ENCODE data around the gene CDHR2.
"Not testable (repeated sequence)": the region's sequence is repeated elsewhere in the genome, so short reads cannot be mapped to it uniquely, and the experiment has no call there.

CDHR2 gene

DNA sequence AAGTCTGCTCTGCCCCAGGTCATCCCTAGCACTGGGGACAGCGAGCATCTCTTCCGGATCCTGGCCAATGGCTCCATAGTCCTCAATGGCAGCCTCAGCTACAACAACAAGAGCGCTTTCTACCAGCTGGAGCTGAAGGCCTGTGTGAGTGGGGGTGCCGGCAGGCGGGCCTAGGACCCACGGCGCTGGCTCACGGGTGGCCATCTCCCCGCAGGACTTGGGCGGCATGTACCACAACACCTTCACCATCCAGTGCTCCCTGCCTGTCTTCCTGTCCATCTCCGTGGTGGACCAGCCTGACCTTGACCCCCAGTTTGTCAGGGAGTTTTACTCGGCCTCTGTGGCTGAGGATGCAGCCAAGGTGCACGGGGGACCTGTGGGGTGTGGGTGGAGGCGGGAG lies 25.9 kb downstream of the CDHR2 start:
- DNase-seq: no peak

DNA sequence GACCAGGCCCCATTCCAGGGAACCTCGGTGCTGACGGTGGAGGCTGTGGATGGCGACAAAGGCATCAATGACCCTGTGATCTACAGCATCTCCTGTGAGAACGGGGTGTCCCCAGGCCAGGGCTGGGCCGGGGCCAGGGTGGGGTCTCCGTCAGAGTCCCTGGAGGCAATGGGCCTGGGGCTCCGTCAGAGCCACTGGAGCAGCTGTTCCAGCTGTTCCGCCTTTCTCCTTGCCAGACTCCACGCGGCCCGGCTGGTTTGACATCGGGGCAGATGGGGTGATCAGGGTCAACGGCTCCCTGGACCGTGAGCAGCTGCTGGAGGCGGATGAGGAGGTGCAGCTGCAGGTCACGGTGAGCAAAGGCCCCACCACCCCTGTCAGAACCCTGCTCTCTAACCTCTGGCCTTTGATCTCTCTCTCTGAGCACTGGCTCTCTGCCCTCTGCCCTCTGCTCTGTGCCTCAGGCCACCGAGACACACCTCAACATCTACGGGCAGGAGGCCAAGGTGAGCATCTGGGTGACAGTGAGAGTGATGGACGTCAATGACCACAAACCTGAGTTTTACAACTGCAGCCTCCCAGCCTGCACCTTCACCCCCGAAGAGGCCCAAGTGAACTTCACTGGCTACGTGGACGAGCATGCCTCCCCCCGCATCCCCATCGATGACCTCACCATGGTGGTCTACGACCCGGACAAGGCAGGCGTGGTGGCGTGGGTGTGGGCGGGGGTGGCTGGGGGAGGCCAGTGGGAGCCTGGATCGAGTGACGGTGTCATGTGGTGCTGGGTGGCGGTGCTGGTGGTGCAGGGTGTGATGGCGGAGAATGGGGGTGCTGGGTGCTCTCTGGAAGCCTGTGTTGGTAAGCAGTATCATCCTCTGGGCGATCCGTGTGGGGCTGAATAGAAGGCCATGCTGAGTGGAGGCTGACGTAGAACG lies 26.6 kb downstream of the CDHR2 start:
- DNase-seq: no peak

DNA sequence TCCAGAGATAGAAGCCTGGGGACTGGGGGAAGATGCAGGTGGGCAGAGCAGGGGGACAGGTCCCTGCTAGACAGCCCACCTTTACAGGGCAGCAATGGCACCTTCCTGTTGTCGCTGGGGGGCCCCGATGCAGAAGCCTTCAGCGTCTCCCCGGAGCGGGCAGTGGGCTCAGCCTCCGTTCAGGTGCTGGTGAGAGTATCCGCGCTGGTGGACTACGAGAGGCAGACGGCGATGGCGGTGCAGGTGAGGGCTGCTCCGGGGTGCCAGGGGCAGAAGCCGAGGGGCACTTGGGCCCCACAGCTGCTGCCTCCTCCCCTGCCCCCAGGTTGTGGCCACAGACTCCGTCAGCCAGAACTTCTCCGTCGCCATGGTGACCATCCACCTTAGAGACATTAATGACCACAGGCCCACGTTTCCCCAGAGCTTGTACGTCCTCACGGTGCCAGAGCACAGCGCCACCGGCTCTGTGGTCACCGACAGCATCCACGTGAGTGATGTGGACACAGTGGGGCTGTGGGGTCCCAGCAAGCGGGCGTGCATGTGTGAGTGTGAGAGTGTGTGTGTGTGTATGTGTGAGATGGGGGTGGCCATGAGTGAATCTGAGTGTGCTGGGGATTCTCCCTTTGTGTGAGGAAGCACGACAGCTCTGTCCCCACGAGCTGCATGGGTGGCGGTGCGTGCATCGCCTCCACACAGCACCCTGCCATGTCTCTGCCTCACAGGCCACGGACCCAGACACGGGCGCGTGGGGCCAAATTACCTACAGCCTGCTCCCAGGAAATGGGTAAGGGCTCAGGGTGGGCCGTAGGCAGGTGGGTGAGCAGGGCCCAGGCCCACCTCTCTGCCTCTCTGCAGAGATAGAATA lies 28.4 kb downstream of the CDHR2 start:
- DNase-seq: no peak

DNA sequence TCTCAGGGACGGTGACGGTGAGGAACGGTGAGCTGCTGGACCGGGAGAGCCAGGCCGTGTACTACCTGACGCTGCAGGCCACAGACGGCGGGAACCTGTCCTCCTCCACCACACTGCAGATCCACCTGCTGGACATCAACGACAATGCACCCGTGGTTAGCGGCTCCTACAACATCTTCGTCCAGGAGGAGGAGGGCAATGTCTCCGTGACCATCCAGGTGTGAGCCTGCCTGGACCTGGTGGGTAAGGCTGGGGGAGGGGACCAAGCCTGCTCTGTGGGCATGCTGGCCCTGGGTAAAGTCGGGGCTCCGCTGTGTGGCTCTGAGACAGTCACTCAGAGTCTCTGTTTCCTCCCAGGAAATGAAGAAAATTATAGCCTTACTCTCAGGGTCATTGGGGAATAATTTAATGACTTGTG lies 29.3 kb downstream of the CDHR2 start:
- peak; percentile 78 for DNase-seq

DNA sequence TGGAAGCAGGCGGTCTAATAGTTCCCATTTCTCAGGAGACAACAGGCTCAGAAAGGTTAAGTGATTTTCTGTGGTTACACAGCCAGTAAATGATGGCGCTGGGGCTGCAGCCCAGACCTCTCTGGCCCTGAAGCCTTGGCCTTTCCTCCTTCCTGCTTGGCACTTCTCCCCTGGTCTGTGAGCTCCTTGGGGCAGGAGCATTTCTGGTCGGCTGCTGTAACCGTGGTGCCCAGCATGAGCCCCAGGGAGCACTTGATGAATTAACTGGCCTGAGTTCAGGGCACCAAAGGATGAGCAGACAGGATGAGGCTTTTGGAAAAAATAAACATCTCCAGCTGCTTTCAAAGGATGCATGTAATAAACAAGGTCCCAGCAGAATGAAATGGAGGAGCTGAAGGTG lies 30.2 kb downstream of the CDHR2 start:
- DNase-seq: no peak

DNA sequence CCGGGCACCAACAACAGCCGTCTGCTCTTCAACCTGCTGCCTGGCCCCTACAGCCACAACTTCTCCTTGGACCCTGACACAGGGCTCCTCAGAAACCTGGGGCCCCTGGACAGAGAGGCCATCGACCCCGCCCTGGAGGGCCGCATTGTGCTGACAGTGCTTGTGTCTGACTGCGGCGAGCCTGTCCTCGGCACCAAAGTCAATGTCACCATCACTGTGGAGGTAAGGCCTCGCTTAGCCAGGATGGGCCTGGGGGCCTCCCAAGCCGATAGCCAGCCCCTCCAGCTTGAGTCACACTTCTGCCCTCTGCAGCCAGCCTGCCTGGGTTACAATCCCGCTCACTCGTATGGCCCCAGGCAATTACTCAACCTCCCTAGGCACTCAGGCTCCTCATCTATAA lies 32.2 kb downstream of the CDHR2 start:
- no peak for DNase-seq

DNA sequence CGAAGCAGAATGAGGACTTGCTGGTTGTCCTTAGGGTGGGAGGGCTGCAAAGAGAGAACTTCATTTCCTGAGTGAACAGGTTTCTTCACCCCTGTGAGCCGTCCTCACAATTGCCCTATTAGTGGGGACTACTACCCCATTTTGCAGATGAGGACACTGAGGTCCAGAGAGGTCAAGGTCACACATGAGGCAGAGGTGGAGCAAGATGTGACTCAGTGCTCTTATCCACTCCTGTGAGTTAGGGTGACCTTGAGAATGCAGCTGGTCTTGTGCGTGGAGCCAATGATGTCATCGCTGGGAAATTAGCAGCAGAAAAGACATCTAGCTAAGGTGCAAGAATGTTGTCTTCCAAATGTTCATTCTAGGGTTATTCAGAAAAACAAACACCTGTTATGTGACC lies 33.9 kb downstream of the CDHR2 start:
- DNase-seq: no peak

DNA sequence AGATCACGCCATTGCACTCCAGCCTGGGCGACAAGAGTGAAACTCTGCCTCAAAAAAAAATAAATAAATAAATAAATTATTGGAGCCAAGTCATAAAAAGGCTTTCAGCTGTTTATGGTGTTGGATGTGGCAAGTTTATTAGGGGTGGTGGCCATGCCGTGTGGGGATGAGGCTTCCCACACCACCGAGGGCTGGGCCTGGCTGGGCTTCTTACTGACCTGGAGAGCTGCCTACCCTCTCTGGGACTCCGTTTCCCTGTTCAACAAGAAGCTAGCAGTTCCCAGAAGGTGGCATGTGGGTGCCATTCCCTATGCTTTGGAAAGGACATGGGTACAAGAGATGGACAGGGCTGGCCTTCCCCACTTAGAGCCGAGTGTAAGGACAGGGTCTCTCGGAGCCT lies 38.3 kb downstream of the CDHR2 start:
- DNase-seq: no peak

DNA sequence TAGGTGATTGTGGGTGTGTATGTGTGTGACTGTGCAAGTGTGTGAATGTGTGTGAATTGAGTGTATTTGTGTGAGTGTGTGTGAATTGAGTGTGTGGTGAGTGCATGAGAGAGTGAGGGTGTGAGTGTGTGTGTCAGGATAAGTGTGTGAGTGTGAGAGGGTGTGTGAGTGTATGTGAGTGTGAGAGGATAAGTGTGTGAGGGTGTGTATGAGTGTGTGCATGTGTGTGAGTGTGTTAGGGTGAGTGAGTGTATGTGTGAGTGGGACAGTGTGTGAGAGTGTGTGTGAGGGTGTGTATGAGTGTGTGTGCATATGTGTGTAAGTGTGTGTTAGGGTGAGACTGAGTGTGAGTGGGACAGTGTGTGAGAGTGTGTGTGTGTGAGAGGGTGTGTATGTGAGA lies 39.2 kb downstream of the CDHR2 start:
- DNase-seq: no peak

DNA sequence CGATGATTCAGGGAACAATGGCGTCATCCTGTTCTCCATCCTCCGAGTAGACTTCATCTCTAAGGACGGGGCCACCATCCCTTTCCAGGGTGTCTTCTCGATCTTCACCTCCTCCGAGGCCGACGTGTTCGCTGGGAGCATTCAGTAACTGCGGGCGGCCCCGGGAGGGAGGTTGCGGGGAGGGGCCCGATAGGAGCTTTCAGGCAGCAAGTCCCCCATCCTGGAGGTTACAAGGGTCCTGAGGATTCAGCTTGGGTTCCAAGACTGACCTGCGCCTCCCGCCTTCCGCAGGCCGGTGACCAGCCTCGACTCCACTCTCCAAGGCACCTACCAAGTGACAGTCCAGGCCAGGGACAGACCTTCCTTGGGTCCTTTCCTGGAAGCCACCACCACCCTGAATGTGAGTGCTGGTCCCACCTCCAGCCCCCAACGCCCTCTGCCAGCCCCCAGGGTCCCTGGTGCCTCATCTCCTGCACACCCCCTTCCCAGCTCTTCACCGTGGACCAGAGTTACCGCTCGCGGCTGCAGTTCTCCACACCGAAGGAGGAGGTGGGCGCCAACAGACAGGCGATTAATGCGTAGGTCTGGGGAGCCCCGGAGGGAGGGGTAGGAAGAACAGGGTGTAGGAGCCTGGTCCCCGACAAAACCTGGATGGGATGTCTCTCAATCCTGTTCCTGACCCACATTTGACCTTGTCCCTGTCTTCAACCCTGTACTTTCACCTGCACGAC lies 40.1 kb downstream of the CDHR2 start:
- no peak for DNase-seq

DNA sequence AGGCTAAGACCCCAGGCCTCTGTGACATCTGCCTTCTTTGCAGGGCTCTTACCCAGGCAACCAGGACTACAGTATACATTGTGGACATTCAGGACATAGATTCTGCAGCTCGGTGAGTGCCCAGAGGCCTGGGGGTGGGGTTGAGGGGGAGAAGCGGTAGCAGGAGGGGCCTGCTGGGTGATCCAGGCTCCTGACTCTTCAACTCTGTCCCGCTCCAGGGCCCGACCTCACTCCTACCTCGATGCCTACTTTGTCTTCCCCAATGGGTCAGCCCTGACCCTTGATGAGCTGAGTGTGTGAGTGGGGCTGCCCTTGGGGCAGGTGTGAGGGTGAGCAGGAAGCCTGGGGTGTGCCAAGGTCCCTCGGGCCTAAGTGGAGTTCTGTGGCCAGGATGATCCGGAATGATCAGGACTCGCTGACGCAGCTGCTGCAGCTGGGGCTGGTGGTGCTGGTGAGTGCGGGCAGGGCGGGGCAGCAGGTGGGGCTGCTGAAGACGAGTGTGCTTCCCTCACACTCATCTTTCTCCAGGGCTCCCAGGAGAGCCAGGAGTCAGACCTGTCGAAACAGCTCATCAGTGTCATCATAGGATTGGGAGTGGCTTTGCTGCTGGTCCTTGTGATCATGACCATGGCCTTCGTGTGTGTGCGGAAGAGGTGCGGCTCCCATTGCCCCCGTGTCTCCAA lies 41.0 kb downstream of the CDHR2 start:
- peak; percentile 69 for DNase-seq

DNA sequence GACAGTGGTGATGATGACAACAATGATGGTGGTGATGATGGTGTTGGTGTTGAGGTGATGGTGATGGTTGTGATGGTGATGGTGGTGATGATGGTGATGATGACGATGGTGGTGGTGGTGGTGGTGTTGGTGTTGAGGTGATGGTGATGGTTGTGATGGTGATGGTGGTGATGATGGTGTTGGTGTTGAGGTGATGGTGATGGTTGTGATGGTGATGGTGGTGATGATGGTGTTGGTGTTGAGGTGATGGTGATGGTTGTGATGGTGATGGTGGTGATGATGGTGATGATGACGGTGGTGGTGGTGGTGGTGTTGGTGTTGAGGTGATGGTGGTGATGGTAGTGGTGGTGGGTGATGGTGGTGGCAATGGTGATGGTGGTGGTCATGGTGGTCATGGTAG lies 42.5 kb downstream of the CDHR2 start:
- DNase-seq: not testable (repeated sequence)

DNA sequence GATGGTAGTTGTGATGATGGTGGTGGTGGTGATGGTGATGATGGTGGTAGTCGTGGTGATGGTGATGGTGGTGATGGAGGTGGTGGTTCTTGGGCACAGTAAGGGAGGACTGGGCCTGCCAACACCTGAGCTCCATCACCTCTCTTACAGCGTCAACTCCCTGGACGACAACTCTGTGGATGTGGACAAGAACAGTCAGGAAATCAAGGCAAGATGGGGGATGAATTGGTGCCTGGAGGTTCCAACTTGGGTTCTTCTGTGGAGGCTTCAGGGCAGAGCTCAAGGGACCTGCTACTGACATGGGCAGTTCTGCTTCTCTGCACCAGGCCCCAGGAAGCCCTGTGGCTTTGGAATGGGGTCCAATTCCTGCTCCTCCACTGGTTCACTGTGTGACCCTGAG lies 43.4 kb downstream of the CDHR2 start:
- no peak for DNase-seq

DNA sequence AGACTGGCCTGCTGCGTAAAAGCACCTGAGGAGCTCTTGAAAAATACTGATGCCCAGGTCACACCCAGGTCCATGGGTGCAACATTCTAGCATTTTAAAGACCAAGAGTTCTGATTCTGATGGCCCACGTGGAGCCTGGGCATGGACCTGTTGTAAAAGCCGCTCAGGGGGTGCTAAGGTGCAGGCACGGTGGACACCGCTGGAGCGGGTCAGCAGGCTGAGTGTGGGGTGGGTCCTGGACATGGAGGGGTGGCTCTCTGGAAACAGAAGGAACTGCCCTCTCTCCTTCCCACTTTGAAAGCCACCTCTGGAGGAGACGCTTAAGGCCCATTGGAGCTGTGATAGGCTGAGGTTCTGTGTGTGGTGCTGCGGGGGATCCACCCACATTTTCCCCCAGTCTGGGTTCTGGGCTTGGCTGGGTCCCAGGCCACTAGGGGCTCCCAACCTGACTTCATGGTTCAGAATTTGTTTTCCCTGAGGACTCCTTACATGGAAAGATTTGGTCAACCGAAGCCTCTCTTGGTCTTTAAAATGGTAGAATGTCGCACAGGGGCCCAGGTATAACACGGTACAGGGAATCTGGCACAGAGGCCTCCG lies 44.2 kb downstream of the CDHR2 start:
- DNase-seq: no peak

DNA sequence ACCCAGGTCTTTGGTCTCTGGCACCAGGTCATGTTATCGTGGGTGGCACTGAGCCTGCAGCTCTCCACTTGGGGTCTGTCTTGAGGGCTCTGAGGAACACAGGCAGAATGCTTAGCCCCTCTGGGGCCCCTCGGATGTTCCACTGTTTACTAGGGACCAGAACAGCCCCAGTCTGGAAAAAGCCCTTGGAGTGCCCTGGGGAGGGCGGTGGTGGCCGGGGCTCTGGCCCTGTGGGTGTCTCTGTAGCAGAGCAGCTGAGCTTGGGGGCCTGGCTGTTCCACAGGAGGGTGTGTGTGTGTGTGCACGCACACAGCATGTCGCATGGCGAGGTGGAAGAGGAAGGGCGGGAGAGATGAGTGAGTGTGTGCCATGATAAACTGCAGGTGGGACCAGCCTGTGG lies 45.4 kb downstream of the CDHR2 start:
- no peak for DNase-seq

DNA sequence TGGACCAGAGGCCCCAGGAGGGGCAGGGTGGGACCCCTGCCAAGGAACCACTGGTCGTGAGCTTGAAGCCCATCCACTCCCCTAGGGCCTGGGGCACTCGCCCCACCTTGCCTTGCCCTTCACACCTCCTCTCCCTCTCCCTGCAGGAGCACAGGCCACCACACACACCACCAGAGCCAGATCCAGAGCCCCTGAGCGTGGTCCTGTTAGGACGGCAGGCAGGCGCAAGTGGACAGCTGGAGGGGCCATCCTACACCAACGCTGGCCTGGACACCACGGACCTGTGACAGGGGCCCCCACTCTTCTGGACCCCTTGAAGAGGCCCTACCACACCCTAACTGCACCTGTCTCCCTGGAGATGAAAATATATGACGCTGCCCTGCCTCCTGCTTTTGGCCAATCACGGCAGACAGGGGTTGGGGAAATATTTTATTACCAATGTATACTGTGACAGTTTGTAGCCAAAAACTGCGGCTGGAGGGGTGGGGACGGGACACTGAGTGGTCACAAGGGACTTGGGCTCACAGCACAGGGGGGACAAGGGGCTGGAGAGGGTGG lies 46.3 kb downstream of the CDHR2 start:
- no peak for DNase-seq

DNA sequence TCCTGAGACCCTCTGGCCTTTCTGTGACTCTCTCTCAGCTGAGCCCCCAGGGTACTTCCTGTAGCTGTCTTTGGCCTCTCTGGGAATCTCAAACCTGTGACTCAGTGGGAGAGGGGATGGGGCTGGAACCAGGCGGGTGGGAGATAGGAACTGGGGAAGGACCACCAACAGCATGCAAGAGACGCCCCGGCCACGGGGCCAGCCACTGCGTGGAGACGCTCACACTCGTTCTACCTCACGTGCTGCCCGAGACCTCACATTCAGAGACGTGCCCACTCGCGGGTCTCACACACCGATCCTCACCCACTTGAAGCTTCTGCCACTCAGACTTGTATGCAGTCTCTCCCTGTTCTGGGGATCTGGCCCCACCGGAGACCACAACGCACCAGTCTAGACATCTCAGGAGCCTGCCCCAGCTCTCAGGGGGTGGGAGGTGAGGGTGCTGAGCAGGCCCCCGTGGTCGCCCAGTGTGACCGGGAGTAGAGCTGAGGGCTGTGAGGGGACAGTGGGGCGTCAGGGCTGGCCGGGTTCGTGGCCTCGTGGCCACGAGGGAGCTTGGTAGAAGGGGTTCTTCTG lies 47.0 kb downstream of the CDHR2 start:
- DNase-seq: no peak

DNA sequence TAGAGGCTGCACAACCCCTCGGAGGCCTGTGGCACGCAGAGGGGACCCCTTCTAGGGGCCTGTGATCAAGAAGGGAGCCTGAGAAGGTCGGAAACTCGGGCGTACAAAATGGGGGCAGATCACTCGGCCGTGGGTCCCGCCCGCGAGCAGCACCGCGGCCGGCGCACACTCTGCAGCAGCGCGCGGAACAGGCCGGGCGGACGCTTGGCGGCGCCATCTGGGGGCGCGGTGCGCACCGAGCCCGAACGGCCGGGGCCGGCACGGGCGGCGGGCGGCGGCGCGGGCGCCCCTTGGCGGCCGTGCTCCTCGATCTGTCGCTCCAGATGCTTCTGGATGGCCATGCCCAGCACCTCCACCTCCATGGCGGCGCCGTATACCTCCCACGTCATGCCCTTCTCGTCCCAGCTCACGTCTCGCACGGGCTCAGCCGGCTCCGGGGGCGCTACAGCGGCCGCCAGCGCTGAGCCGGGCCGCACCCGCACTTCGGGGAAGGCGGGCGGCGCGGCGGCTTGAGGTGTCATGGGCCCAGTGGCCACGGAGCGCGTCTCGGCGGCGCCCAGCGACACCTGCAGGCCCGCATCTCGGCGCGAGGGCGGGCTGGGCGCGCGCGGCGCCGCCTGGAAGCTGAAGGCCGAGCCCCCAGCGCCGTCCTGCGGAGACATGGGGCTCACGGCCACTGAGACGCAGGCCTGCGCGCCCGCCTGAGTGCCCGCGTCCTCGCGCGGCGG lies 47.7 kb downstream of the CDHR2 start:
- DNase-seq: no peak

DNA sequence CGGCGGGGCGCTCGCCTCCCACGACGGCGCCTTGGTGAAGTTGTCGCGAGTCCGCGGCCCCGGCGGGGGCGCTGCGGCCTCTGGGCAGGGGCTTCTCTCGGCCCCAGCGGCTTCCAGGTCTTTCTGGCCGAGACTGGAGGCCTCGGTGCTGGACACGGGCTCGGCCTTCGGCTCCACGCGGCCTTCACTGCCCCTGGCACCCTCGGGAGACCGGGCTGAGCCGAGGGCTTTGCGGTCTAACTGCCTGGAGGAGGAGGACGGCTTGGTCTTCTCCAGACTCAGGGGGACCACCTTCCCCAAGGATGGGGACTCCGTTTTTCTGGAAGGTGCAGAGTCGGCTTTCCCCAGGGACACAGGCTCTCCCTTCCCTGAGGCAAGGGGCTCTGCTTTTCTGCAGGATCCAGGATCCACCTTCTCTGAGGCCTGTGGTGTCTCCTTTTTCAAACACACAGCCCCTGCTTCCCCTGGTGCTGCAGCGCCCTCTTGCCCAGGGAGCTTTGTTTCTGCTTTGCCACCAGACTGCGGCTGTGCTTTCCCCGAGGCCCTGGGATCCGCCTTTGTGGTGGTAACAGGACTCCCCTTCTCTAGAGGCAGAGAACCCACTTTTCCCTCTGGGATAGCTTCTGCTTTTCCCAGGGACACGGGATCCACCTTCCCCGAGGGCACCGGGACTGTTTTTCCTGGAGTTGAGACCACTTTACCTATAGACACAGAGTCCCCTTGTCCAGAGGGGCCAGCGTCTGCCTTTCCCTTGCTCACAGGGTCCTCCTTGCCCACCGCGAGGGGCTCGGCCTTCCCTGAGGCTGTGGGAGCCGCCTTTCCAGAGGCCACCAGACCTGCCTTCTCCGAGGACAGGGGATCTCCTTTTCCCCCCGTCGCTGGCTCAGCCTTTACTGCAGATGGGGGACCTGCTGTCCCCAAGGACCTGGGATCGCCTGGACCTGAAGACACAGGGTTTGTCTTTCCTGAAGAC lies 48.6 kb downstream of the CDHR2 start:
- no peak for DNase-seq
